ENCODE data around the gene ADAMTS17. TPM values are rescaled to one million over a fixed set of nuclear protein-coding genes. Genes with fewer than 3 reads are reported as not detected.
A peak's percentile ranks its signal among the peaks of the same experiment; 100 is the strongest.

Gene ADAMTS17
- total RNA-seq, 4 donors from 2014 or later, result 5.0 to 16.2 (median 11.6) TPM

DNA sequence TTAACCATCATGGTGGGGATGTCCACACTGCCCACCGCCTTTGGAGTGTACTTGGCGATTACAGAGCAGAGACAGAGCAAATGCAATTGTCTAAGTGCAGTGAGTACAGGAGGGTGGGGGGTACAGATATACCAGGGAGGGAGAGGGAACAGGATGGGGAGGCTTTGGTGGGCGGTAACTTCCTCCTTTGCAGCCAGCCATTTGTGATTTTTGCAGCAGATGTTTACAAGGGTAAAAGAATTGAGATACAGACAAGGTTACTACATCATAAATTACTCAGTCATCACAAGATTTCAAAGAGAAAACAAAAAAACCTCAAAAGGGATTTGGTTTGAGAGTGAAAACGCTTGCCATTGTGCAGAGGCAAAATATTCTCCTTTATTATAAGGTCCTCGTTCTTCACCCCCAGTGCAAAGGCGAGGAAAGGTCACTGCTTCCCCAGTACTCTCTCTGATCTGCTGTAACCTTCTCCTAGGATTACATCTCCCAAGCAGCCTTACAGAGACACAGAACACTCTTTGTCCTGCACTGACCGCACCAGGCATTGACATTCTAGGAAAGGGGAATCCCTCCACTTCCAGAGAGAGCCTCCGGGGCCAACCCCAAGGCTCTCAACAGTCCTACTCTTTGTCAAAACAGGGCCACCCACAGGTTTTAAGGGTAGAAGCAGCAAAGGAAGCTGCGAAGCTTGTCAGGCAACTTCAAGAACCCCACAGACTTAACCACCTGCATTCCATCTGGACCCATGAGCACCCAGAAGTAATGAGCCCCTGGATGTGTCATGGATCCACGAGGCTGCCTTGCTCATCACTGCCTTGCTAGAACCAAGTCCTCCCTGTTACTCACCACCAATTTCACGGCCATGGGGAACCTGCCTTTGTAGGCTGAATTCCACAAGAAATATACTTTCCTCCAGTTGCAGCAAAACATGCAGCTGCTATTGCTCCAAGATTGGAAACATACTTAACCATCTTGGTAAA, 117.3 kb downstream of the ADAMTS17 start:
- no peaks in the 10 kb centered on the region for H3K27me3 ChIP-seq
- no peak for ATAC-seq
- no peak for DNase-seq
- H3K9me3 ChIP-seq, result no peaks in the 10 kb centered on the region
- no peak overlapping the region for H3K27ac ChIP-seq
- no peaks in the 10 kb centered on the region for H3K36me3 ChIP-seq
- intact Hi-C loops (cut with DNase I; ENCODE audit: low total_unique reads) (loop anchor here (5.0 kb wide), 1 partner anchor 52 kb away; no protein-coding TSS in a partner anchor), in situ Hi-C loops (cut with MboI; ENCODE audit: low sequenced_read_pairs in 4 of 4) (no loop called here)
- H3K4me1 ChIP-seq, result peaks cover 8% of the 10 kb centered on the region in 2 donors
- no peak overlapping the region for H3K4me3 ChIP-seq
- TF ChIP-seq POLR2A (IDR thresholded peaks at IDR 0.05), result no peak
- TF ChIP-seq, protein P1, sequence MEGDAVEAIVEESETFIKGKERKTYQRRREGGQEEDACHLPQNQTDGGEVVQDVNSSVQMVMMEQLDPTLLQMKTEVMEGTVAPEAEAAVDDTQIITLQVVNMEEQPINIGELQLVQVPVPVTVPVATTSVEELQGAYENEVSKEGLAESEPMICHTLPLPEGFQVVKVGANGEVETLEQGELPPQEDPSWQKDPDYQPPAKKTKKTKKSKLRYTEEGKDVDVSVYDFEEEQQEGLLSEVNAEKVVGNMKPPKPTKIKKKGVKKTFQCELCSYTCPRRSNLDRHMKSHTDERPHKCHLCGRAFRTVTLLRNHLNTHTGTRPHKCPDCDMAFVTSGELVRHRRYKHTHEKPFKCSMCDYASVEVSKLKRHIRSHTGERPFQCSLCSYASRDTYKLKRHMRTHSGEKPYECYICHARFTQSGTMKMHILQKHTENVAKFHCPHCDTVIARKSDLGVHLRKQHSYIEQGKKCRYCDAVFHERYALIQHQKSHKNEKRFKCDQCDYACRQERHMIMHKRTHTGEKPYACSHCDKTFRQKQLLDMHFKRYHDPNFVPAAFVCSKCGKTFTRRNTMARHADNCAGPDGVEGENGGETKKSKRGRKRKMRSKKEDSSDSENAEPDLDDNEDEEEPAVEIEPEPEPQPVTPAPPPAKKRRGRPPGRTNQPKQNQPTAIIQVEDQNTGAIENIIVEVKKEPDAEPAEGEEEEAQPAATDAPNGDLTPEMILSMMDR (IDR thresholded peaks at IDR 0.05 in 4 of 5, conservative IDR thresholded peaks at IDR 0.05 in 1 of 5), result no peak

DNA sequence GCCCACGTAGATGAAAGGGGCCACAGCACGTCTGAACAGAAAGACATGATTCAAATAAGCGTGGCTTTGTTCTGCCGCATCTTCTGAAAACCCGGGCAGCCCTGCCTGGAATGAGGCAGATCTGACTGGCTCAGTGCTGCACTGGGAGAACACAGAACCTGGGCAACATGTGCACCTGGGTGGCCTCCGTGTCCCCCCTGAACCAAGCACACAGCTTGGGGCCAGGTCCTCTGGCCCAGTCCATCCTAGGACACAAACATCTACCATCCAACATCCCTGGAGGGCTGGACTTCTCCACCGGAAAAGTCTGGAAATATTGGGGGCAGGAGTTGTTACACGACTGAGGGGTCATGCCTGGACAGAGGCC, 119.4 kb downstream of the ADAMTS17 start:
- Histone ChIP-seq H3K4me3 (no peak overlapping the region), H3K4me1 (peaks cover 8% of the 10 kb centered on the region in 2 donors), H3K9me3 (no peaks in the 10 kb centered on the region), H3K27ac (no peak overlapping the region), H3K27me3 (no peaks in the 10 kb centered on the region), H3K36me3 (no peaks in the 10 kb centered on the region)
- DNase-seq (no peak), ATAC-seq (no peak)
- in situ Hi-C loops (cut with MboI; ENCODE audit: low sequenced_read_pairs in 4 of 4) (no loop called here), intact Hi-C loops (cut with DNase I; ENCODE audit: low total_unique reads) (no loop called here)
- TF ChIP-seq POLR2A (IDR thresholded peaks at IDR 0.05), result no peak
- TF ChIP-seq, protein P1 (IDR thresholded peaks at IDR 0.05 in 4 of 5, conservative IDR thresholded peaks at IDR 0.05 in 1 of 5), result no peak

DNA sequence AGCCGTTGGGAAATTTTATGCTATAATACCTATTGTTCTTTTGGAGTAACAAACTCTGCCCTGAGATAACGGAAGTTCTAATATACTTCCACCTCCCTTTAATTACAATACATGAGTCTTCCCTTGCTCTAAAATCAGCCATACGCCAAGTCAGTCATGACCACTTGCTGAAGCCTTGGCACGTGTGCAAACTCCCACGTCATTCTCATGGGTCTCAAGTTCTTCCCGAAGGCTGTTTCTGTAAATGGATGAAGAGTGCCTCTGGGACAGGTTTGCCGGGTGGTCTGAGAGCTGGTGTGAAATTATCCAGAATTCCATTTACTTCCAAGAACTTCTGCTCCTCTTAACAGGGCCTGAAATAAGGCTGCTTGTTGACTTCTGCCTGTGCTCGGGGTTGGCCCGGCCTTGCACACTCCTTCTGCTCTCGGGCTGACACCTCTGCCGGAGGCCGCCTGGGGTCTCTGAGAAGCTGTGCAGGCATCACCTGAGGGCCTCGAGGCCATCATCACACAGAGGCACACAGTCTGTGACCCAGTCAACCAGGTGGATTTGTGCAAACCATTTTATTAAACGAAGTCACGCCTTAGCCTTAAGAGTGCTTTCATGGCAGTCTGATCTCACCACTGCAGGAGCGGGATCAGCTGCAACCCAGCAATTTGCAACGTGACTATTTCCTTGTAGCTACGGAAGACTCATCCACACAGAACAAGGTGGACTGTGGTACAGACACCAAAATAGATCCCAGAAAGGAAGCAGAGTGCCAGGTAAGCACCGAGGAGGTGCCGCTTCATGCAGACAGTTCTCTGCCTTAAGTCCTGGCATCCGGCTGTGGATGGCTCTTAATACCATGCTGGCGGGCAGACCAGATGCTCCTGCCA, 120.1 kb downstream of the ADAMTS17 start:
- Histone ChIP-seq H3K27ac (no peak overlapping the region), H3K9me3 (no peaks in the 10 kb centered on the region), H3K27me3 (no peaks in the 10 kb centered on the region), H3K4me1 (peaks cover 8% of the 10 kb centered on the region in 2 donors), H3K36me3 (no peaks in the 10 kb centered on the region), H3K4me3 (no peak overlapping the region)
- in situ Hi-C loops (cut with MboI; ENCODE audit: low sequenced_read_pairs in 4 of 4) (no loop called here), intact Hi-C loops (cut with DNase I; ENCODE audit: low total_unique reads) (no loop called here)
- ATAC-seq (peak; percentile 46 to 64), DNase-seq (peak in 1 of 2 donors; percentile 32)
- TF ChIP-seq, protein P1 (IDR thresholded peaks at IDR 0.05 in 4 of 5, conservative IDR thresholded peaks at IDR 0.05 in 1 of 5), result no peak
- no peak for TF ChIP-seq POLR2A (IDR thresholded peaks at IDR 0.05)

DNA sequence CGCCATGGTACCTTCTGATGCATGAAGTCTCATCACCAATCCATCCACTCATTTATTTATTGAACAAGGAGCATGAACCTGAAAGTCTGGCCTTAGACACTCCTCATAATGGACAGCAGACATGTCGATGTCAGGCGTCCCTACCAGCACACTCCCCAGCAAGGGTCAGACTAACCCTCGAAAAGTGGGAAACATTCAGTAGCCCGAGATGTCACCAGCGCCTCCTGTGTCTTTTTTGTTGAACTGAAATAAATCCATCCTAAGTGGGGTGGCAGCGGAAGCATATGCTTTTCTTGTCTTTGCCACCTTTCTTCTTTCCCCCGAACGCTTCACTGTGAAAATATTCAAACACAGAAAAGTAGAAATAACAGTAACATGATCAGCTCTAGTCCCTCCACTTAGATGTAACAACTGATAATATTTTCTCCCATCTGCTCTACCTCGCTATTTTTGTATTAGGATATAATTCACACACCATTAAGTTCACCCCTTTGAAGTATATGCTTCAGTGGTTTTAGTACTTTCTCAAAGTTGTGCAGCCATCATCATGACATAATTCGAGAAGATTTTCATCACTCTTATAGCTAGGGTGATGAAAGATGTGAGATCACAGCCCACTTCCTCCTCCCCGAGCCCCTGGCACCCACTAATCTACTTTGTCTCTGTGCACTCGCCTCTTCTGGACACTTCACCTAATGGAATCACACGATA, 121.6 kb downstream of the ADAMTS17 start:
- no peak overlapping the region for H3K27ac ChIP-seq
- no peak for TF ChIP-seq POLR2A (IDR thresholded peaks at IDR 0.05)
- TF ChIP-seq, protein P1 (IDR thresholded peaks at IDR 0.05 in 4 of 5, conservative IDR thresholded peaks at IDR 0.05 in 1 of 5), result no peak
- in situ Hi-C loops (cut with MboI; ENCODE audit: low sequenced_read_pairs in 4 of 4), result no loop called here
- peaks cover 8 to 14% of the 10 kb centered on the region in 2 donors for H3K4me1 ChIP-seq
- no peaks in the 10 kb centered on the region for H3K9me3 ChIP-seq
- no peak for ATAC-seq
- no peaks in the 10 kb centered on the region for H3K36me3 ChIP-seq
- H3K4me3 ChIP-seq, result no peak overlapping the region
- H3K27me3 ChIP-seq, result no peaks in the 10 kb centered on the region
- DNase-seq, result no peak
- intact Hi-C loops (cut with DNase I; ENCODE audit: low total_unique reads), result no loop called here
